HepG2 (cell line): Measurements from ENCODE around the gene DIS3L2. TPM values are rescaled to one million over a fixed set of nuclear protein-coding genes. Genes with fewer than 3 reads are reported as not detected.

Experiments
- ATAC-seq: fragments of 200-7000 bp; cut with Tn5 transposase; 3 replicates; pipeline ENCODE4 v1.9.1; 2020; ENCODE audit warnings: mild to moderate bottlenecking, moderate library complexity
- BruUV-seq: library from RNA; stranded (reverse); fragments of 400-500 nt; replicated peaks from 2 replicates; lab custom pipeline; 2021; lab: Mats Ljungman, UMichigan
- CTCF ChIA-PET: fragments of 300-600 bp; formaldehyde crosslinking; extraction: SDS; loops from one replicate; lab custom pipeline; 2021; ENCODE audit warnings: low total read pairs, inconsistent platforms, low intra/inter-chr PET ratio; lab: Yijun Ruan, JAX
- POLR2A ChIA-PET: fragments of 350-600 bp; sonication (Branson Sonifier 250); formaldehyde crosslinking; loops from one replicate; lab custom pipeline; 2020; ENCODE audit warnings: antibody characterized with exemption, inconsistent platforms; lab: Yijun Ruan, JAX
- DNase-seq: peaks from one replicate; pipeline ENCODE4 v3.0.0-alpha.2; 2015; ENCODE audit warnings: low spot score
- FAIRE-seq: peaks from 3 replicates; lab custom pipeline; 2011; peaks lifted over from hg19 to GRCh38; lab: Jason Lieb, UNC
- H2AFZ ChIP-seq: one replicate; pipeline ENCODE4 v1.6.1; 2011; ENCODE audit warnings: low read length, inconsistent platforms
- H3K27ac ChIP-seq: fragments of 300-600 bp; 3 replicates; pipeline ENCODE4 v1.8.0; 2011; ENCODE audit warnings: mixed run types, mild to moderate bottlenecking, mixed read lengths, low read length, inconsistent platforms; ENCODE audit not compliant: insufficient read depth; ENCODE audit errors: extremely low read length
- H3K27me3 ChIP-seq, 2 experiments: fragments of 200-600 bp in 1 of 2; 2 replicates in 1 of 2; 3 replicates in 1 of 2; pipeline versions ENCODE4 v1.6.0 to v1.8.0; 2011; ENCODE audit warnings: low read length in 2 of 2, mild to moderate bottlenecking in 2 of 2, moderate library complexity in 2 of 2, inconsistent platforms in 1 of 2; ENCODE audit not compliant: insufficient read depth in 2 of 2, control insufficient read depth in 1 of 2
- H3K36me3 ChIP-seq, 2 experiments: fragments of 200-600 bp in 1 of 2; replicated peaks in 1 of 2; 2 replicates in 1 of 2; 3 replicates in 1 of 2; pipeline versions ENCODE4 v1.5.1 to v1.8.0; 2011; ENCODE audit warnings: low read length in 2 of 2, inconsistent platforms in 1 of 2; ENCODE audit not compliant: insufficient read depth in 2 of 2, control insufficient read depth in 1 of 2
- H3K4me1 ChIP-seq: 2 replicates; pipeline ENCODE4 v1.5.1; 2012; ENCODE audit warnings: low read length, inconsistent platforms; ENCODE audit not compliant: insufficient read depth
- H3K4me2 ChIP-seq: 2 replicates; pipeline ENCODE4 v1.6.0; 2011; ENCODE audit warnings: low read depth, low read length, inconsistent platforms
- H3K4me3 ChIP-seq, 3 experiments: fragments of 200-600 bp in 1 of 3; sonication (generic), shearing (Covaris generic) in 1 of 3; replicated peaks in 1 of 3; 2 replicates each; pipeline ENCODE4 v1.5.1; 2011 to 2016; ENCODE audit warnings: low read length in 3 of 3, inconsistent platforms in 2 of 3, low read depth in 2 of 3, mild to moderate bottlenecking in 2 of 3, control low read depth in 1 of 3, mixed read lengths in 1 of 3; ENCODE audit not compliant: insufficient read depth in 1 of 3
- H3K79me2 ChIP-seq: one replicate; pipeline ENCODE4 v1.6.1; 2011; ENCODE audit warnings: low read length, inconsistent platforms; ENCODE audit not compliant: insufficient read depth
- H3K9ac ChIP-seq: 2 replicates; pipeline ENCODE4 v1.6.0; 2011; ENCODE audit warnings: mild to moderate bottlenecking, low read depth, low read length, inconsistent platforms; ENCODE audit not compliant: insufficient read depth
- H3K9me3 ChIP-seq: 2 replicates; pipeline ENCODE4 v1.5.1; 2012; ENCODE audit warnings: mild to moderate bottlenecking, low read length
- H4K20me1 ChIP-seq: 2 replicates; pipeline ENCODE4 v1.6.0; 2011; ENCODE audit warnings: inconsistent platforms, mild to moderate bottlenecking, low read length, moderate library complexity; ENCODE audit not compliant: insufficient read depth
- FIP1L1 ChIP-seq: fragments of 200-400 bp; formaldehyde crosslinking; IDR thresholded peaks from 2 replicates; pipeline ENCODE4 v1.6.1; 2018; ENCODE audit warnings: low read depth, mild to moderate bottlenecking, low read length, moderate library complexity, borderline replicate concordance; ENCODE audit not compliant: insufficient read depth
- HDAC1 ChIP-seq: sonication (generic); formaldehyde crosslinking; IDR thresholded peaks from 2 replicates; pipeline ENCODE4 v1.5.1; 2020; ENCODE audit warnings: mild to moderate bottlenecking, missing genetic modification reagents
- MBD4 ChIP-seq: IDR thresholded peaks from 2 replicates; pipeline ENCODE4 v1.6.1; 2012; ENCODE audit warnings: low read length, inconsistent platforms, borderline replicate concordance
- PHF20 ChIP-seq: sonication (generic); formaldehyde crosslinking; IDR thresholded peaks from 2 replicates; pipeline ENCODE4 v1.5.0; 2020; ENCODE audit warnings: mild to moderate bottlenecking, missing genetic modification reagents
- RARA ChIP-seq: IDR thresholded peaks from 2 replicates; pipeline ENCODE4 v1.6.1; 2016; ENCODE audit warnings: missing genetic modification reagents, missing compliant biosample characterization
- RNF2 ChIP-seq: fragments of 450-650 bp; conservative IDR thresholded peaks from 2 replicates; pipeline ENCODE4 v1.6.1; 2016; ENCODE audit warnings: low read depth
- ZNF121 ChIP-seq: sonication (generic); formaldehyde crosslinking; IDR thresholded peaks from 2 replicates; pipeline ENCODE4 v1.5.0; 2020; ENCODE audit warnings: mild to moderate bottlenecking, missing genetic modification reagents
- ZNF260 ChIP-seq: sonication (generic); formaldehyde crosslinking; IDR thresholded peaks from 2 replicates; pipeline ENCODE4 v1.4.0; 2020; ENCODE audit warnings: missing genetic modification reagents, low read depth, mild to moderate bottlenecking, borderline replicate concordance
- ZNF292 ChIP-seq: sonication (generic); formaldehyde crosslinking; IDR thresholded peaks from 2 replicates; pipeline ENCODE4 v1.8.1; 2022; ENCODE audit warnings: mild to moderate bottlenecking, low read depth, missing genetic modification reagents, borderline replicate concordance
- ZNF75D ChIP-seq: sonication (generic); formaldehyde crosslinking; IDR thresholded peaks from 2 replicates; pipeline ENCODE4 v1.8.1; 2023; ENCODE audit warnings: missing genetic modification reagents, mild to moderate bottlenecking, borderline replicate concordance
- WGBS: methylation state at CpG from one replicate; pipeline ENCODE4 v1.1.6; 2017; ENCODE audit warnings: low lambda C conversion rate; 5-methylcytosine and 5-hydroxymethylcytosine counted together
- in situ Hi-C: cut with HindIII; loops from 2 replicates; pipeline ENCODE4 v1.10.0; 2017; ENCODE audit warnings: low pct_unique_long_range_greater_than_20kb; ENCODE audit not compliant: extremely low pct_ligation_motif_present
- intact Hi-C: fragments of 100-400 bp; cut with micrococcal nuclease; formaldehyde crosslinking; loops from one replicate; pipeline ENCODE4 v1.10.0; 2022; ENCODE audit not compliant: unreplicated experiment
- polyA plus RNA-seq, 8 experiments: library from polyadenylated mRNA; depleted of rRNA in 3 of 8; stranded (reverse) in 7 of 8; unstranded in 1 of 8; fragments of >200 nt; fragmentation: Illumina TruSeq in 4 of 8; extraction: Trizol in 4 of 8; gene quantifications; 2 replicates each; pipeline versions ENCODE4 v1.2.1 to v1.2.3, GENCODE V29; 2011 to 2016; ENCODE audit warnings: low read depth in 4 of 8, missing spikeins in 1 of 8, mixed read lengths in 1 of 8; ENCODE audit not compliant: insufficient read depth in 1 of 8
- total RNA-seq, 5 experiments: library from RNA; depleted of rRNA; stranded (reverse); fragments of >200 nt; fragmentation: Illumina TruSeq; extraction: Trizol; gene quantifications; 2 replicates each; pipeline ENCODE4 v1.2.3, GENCODE V29; 2016; ENCODE audit warnings: low read depth in 1 of 5
- TF ChIP-seq, protein P1 (sequence below): sonication (generic); formaldehyde crosslinking; IDR thresholded peaks from 2 replicates; pipeline ENCODE4 v1.4.0; 2020; ENCODE audit warnings: mild to moderate bottlenecking, missing genetic modification reagents

The DIS3L2 gene
- total and polyA plus RNA-seq, 2 of the 13 experiments (the other 11 are each of a cell fraction or from before 2014, with no cell fraction given) = 7.0 to 23.9 TPM

DNA sequence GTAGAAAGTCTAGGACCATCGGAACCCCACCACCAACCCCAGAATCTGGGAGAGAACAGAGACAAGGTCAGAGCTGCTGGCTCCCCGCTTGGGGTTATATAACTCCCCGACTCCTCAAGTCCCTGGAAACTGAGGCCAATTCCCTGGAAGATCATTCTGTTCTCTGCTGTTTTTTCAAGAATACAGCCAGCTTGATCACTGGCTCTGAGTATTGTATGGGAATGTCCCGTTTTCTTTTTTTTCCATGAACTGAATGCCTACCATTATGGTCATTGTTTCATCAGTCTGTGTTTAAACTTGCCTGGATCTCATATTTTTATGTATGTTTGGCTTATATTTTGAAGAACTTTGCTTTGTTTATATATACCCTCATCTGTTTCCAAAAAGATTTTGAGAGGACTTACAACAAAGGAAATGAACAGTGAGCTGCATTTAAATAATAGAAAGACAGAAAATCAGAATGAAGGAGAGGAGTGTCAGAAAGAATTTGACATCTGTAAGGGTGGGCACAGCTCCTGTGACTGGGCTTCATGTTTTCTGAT is 327.0 kb downstream of the DIS3L2 start:
- ChIA-PET POLR2A (no interaction called here), CTCF (no interaction called here)
- H2AFZ ChIP-seq = no peak overlapping the region
- H3K4me1 ChIP-seq = peaks cover 4% of the 10 kb centered on the region; the same call in 1 of the 2 replicates
- ATAC-seq = no peak
- FAIRE-seq = no peak
- DNase-seq = no peak
- H3K27ac ChIP-seq = no peak overlapping the region
- no peaks in the 10 kb centered on the region for H3K27me3 ChIP-seq
- H3K9ac ChIP-seq = no peak overlapping the region
- H4K20me1 ChIP-seq = no peaks in the 10 kb centered on the region
- in situ Hi-C loops = no loop called here
- no peaks in the 10 kb centered on the region for H3K9me3 ChIP-seq
- no peaks in the 10 kb centered on the region for H3K79me2 ChIP-seq
- H3K4me3 ChIP-seq = no peak overlapping the region
- H3K36me3 ChIP-seq = peaks cover 0 to 17% of the 10 kb centered on the region in 2 experiments; a peak in 2 of 5 replicates
- BruUV-seq = no TSS peak
- WGBS = 93% methylated on average over 4 of the region's 4 CpGs
- H3K4me2 ChIP-seq = no peak overlapping the region
- no peak for TF ChIP-seq HDAC1 (CRISPR knock-in tag)
- TF ChIP-seq PHF20 (CRISPR knock-in tag) = no peak
- no peak for TF ChIP-seq ZNF75D (CRISPR knock-in tag)
- no peak for TF ChIP-seq ZNF121 (CRISPR knock-in tag)
- TF ChIP-seq FIP1L1 = no peak
- TF ChIP-seq RARA (CRISPR knock-in tag) = no peak
- no peak for TF ChIP-seq RNF2
- TF ChIP-seq, protein P1, sequence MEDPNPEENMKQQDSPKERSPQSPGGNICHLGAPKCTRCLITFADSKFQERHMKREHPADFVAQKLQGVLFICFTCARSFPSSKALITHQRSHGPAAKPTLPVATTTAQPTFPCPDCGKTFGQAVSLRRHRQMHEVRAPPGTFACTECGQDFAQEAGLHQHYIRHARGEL (CRISPR knock-in tag) = no peak
- TF ChIP-seq ZNF292 = no peak
- no peak for TF ChIP-seq MBD4
- no peak for TF ChIP-seq ZNF260 (CRISPR knock-in tag)
- intact Hi-C loops = no loop called here
